ENCODE measurements around the gene CNDP1.

The CNDP1 gene

GRCh38 chr18:74567822-74568221, 33.5 kb downstream of the CNDP1 start:
- no peak for TF ChIP-seq CTCF (IDR thresholded peaks at IDR 0.05; ENCODE audit: insufficient read depth, low read length, poor library complexity, severe bottlenecking)
- no peak for DNase-seq (ENCODE audit: extremely low read depth, insufficient read length)
- Histone ChIP-seq H3K4me3 (replicated peaks; ENCODE audit: low read depth, low read length) (no peak overlapping the region), H3K27me3 (replicated peaks; ENCODE audit: control insufficient read depth, insufficient read depth, low read length) (no peaks in the 10 kb centered on the region), H3K36me3 (ENCODE audit: control insufficient read depth, insufficient read depth, low read length) (no peaks in the 10 kb centered on the region)

DNA sequence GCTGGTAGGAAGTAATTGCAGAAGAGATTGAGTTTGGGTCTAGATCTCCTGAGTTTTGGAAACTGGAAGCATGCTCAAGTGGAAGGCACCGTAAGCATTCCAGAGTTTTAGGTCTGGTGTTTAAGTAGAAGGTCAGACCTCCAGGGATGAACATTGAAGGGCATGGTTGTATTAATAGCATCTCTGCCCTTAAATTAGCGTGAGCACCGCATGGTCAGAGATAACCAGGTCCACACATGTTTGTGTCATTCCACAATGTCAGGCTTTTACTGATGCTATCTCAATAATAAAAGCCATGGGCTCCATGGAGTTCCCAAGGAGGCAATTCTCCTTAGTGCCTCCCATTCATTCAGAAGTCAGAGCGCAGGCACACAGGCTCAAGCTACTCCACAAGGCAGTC, 35.1 kb downstream of the CNDP1 start:
- H3K36me3 ChIP-seq (ENCODE audit: control insufficient read depth, insufficient read depth, low read length), result no peaks in the 10 kb centered on the region
- H3K4me3 ChIP-seq (replicated peaks; ENCODE audit: low read depth, low read length), result no peak overlapping the region
- no peak for TF ChIP-seq CTCF (IDR thresholded peaks at IDR 0.05; ENCODE audit: insufficient read depth, low read length, poor library complexity, severe bottlenecking)
- DNase-seq (ENCODE audit: extremely low read depth, insufficient read length), result no peak
- no peaks in the 10 kb centered on the region for H3K27me3 ChIP-seq (replicated peaks; ENCODE audit: control insufficient read depth, insufficient read depth, low read length)

DNA sequence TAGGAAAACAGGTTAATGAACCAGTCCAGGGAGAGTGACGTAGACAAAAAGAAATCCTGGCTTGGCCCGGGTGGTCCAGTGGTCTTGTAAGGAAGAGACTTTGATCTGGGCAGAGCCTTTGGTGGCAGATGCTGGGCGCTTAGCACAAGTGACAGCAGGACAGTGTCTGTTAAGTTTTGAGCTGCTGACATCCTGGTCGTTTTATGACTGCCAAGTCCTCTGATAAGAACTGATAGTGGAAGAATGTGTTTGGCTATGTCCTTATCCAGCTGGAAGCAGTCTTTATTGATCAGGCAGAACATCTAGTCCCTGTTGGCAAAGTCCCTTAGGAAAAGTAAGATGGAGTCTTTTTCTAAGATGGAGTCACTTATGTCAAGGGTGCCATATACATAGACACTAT, 36.0 kb downstream of the CNDP1 start:
- DNase-seq (ENCODE audit: extremely low read depth, insufficient read length), result no peak
- Histone ChIP-seq H3K27me3 (replicated peaks; ENCODE audit: control insufficient read depth, insufficient read depth, low read length) (no peaks in the 10 kb centered on the region), H3K4me3 (replicated peaks; ENCODE audit: low read depth, low read length) (no peak overlapping the region), H3K36me3 (ENCODE audit: control insufficient read depth, insufficient read depth, low read length) (no peaks in the 10 kb centered on the region)
- TF ChIP-seq CTCF (IDR thresholded peaks at IDR 0.05; ENCODE audit: insufficient read depth, low read length, poor library complexity, severe bottlenecking), result no peak

DNA sequence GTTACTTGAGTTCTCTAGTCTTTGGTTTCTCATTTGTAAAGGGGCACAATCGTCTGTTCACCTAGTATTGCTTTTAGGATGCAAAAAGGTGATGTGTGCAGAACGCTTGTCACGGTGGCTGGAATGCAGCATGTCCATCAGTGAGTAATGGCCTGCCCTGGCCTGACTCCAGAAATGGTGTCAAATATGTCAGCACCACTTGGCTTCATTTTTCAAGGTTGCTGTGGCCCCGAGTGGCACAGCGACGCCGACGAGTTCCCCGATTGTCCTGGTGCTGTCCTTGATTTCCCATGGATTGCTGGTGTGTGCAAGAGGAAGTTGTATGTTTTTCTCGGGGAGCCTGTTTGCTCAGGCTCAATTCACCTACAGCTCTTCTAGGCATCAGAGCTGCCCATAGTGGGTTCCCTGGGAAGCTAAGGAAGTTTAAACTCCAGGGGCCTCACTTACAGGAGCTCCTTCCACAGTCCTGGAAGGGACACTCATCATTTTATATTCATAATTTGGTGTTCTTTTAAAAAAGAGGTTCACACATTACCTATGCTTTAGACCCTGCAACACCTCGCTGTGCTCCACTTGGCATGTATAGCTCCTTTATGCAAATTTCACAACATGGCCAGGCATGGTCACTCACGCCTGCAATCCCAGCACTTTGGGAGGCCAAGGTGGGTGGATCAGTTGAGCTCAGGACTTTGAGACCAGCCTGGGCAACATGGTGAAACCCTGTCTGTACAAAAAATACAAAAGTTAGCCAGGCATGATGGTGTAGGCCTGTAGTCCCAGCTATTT, 37.8 kb downstream of the CNDP1 start:
- Histone ChIP-seq H3K27me3 (replicated peaks; ENCODE audit: control insufficient read depth, insufficient read depth, low read length) (no peaks in the 10 kb centered on the region), H3K36me3 (ENCODE audit: control insufficient read depth, insufficient read depth, low read length) (no peaks in the 10 kb centered on the region), H3K4me3 (replicated peaks; ENCODE audit: low read depth, low read length) (no peak overlapping the region)
- no peak for TF ChIP-seq CTCF (IDR thresholded peaks at IDR 0.05; ENCODE audit: insufficient read depth, low read length, poor library complexity, severe bottlenecking)
- no peak for DNase-seq (ENCODE audit: extremely low read depth, insufficient read length)

DNA sequence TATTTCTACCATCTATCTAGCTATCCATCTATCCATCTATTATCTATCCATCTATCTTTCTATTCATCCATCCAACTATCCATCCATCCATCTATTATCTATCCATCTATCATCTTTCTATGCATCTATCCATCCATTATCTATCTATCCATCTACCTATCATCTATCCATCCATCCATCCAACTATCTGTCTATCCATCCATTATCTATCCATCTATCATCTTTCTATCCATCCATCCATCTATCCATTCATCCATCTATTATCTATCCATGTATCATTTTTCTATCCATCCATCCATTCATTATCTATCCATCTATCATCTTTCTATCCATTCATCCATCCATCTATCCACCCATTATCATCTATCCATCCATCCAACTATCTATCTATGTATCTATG, 38.8 kb downstream of the CNDP1 start:
- Histone ChIP-seq H3K27me3 (replicated peaks; ENCODE audit: control insufficient read depth, insufficient read depth, low read length) (no peaks in the 10 kb centered on the region), H3K4me3 (replicated peaks; ENCODE audit: low read depth, low read length) (no peak overlapping the region), H3K36me3 (ENCODE audit: control insufficient read depth, insufficient read depth, low read length) (no peaks in the 10 kb centered on the region)
- DNase-seq (ENCODE audit: extremely low read depth, insufficient read length), result no peak
- TF ChIP-seq CTCF (IDR thresholded peaks at IDR 0.05; ENCODE audit: insufficient read depth, low read length, poor library complexity, severe bottlenecking), result no peak

DNA sequence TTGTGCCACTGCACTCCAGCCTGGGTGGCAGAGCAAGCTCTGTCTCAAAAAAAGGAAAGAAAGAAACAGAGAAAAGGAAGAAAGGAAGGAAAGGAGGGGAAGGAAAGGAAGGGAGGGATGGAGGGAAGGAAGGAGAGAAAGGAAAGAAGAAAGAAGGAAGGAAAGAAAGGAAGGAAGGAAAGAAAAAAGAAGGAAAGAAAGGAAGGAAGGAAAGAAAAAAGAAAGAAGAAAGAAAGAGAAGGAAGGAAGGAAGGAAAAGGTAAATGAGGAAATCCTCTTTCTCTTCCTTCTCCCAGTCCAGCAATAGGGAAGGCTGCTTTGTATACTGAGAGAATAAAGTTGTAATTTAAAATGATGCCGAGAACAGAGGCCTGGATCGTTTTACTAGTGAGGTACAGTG, 40.6 kb downstream of the CNDP1 start:
- H3K4me3 ChIP-seq (replicated peaks; ENCODE audit: low read depth, low read length), result no peak overlapping the region
- DNase-seq (ENCODE audit: extremely low read depth, insufficient read length), result no peak
- no peaks in the 10 kb centered on the region for H3K36me3 ChIP-seq (ENCODE audit: control insufficient read depth, insufficient read depth, low read length)
- TF ChIP-seq CTCF (IDR thresholded peaks at IDR 0.05; ENCODE audit: insufficient read depth, low read length, poor library complexity, severe bottlenecking), result no peak
- no peaks in the 10 kb centered on the region; the same call in 1 of the 2 replicates for H3K27me3 ChIP-seq (replicated peaks; ENCODE audit: control insufficient read depth, insufficient read depth, low read length)

All from GM06990 (cell line).